ENCODE measurements around the gene BCAP29. TPM values are rescaled to one million over a fixed set of nuclear protein-coding genes. Genes with fewer than 3 reads are reported as not detected.

Gene BCAP29
- total RNA-seq, 2 donors from 2014 or later: 63.1 to 71.4 TPM

DNA sequence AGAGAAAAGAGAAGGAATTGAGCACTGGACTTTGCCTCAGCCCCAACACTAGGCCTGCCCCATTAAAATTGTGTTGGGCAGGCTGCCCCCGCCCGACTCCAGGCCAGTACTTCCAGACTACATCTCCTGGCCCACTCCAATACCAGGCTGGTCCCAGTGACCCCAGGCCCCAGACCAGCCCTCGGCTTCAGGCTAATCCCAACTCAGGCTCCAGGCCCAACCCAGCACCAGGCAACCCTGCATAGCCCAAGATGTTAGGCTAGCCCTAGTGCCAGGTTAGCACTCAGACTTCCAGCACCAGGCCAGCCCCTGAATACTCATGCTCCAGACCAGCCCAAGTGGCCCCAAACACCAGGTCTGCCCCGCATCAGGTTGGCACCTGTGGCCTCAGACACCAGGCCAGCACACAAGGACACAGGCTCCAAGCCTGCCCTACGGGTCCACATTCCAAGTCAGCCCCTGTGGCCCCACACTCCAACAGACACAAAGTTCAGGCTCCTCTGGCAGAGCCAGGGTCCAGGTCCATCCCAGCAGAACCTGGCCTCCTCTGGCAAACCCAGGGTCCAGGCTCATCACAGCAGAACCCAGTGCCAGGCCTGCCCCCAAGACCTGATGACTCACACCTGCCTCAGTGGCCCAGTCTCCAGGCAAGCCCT, 36.6 kb upstream of the BCAP29 start:
- Histone ChIP-seq H3K9ac (ENCODE audit: low read depth in 2 of 2, low read length in 2 of 2) (no peak overlapping the region), H3K4me3 (no peak overlapping the region), H3K27ac (no peak overlapping the region), H3K36me3 (peaks cover 10% of the 10 kb centered on the region), H3K9me3 (no peaks in the 10 kb centered on the region), H3K4me1 (no peaks in the 10 kb centered on the region), H3K27me3 (no peaks in the 10 kb centered on the region)
- no peak for DNase-seq
- TF ChIP-seq, protein P1, sequence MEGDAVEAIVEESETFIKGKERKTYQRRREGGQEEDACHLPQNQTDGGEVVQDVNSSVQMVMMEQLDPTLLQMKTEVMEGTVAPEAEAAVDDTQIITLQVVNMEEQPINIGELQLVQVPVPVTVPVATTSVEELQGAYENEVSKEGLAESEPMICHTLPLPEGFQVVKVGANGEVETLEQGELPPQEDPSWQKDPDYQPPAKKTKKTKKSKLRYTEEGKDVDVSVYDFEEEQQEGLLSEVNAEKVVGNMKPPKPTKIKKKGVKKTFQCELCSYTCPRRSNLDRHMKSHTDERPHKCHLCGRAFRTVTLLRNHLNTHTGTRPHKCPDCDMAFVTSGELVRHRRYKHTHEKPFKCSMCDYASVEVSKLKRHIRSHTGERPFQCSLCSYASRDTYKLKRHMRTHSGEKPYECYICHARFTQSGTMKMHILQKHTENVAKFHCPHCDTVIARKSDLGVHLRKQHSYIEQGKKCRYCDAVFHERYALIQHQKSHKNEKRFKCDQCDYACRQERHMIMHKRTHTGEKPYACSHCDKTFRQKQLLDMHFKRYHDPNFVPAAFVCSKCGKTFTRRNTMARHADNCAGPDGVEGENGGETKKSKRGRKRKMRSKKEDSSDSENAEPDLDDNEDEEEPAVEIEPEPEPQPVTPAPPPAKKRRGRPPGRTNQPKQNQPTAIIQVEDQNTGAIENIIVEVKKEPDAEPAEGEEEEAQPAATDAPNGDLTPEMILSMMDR (IDR thresholded peaks at IDR 0.05): no peak
- intact Hi-C loops (cut with DNase I): no loop called here

DNA sequence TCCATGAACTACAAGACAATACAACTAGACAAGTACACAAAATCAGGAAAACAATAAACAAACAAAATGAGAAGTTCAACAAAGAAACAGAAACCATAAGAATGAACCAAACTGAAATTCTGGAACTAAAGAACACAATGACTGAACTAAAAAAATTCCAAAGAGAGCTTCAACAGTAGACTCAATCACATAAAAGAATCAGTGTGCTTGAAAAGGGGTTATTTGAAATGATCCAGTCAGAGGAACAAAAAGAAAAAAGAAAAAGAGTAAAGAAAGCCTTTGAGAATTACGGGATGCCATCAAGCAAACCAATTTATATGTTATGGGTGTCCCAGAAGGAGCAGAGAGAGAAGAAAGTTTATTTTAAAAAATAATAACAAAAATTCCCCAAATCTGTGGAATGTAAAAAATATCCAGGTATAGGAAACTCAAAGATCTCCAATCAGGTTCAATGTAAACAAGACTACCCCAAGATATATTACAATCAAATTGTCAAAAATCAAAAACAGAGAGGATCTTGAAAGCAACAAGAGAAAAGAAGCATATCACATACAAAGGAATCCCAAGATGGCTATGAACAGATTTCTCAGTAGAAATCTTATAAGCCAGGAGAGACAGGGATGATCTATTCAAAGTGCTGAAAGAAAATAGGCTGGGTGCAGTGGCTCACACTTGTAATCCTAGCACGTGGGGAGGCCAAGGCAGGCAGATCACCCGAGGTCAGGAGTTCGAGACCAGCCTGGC, 35.0 kb upstream of the BCAP29 start:
- DNase-seq: no peak
- intact Hi-C loops (cut with DNase I): no loop called here
- peaks cover 10% of the 10 kb centered on the region for H3K36me3 ChIP-seq
- H3K27me3 ChIP-seq: no peaks in the 10 kb centered on the region
- no peaks in the 10 kb centered on the region for H3K4me1 ChIP-seq
- no peak overlapping the region for H3K4me3 ChIP-seq
- TF ChIP-seq, protein P1 (IDR thresholded peaks at IDR 0.05): no peak
- H3K9ac ChIP-seq (ENCODE audit: low read depth in 2 of 2, low read length in 2 of 2): no peak overlapping the region
- H3K9me3 ChIP-seq: no peaks in the 10 kb centered on the region
- H3K27ac ChIP-seq: no peak overlapping the region

DNA sequence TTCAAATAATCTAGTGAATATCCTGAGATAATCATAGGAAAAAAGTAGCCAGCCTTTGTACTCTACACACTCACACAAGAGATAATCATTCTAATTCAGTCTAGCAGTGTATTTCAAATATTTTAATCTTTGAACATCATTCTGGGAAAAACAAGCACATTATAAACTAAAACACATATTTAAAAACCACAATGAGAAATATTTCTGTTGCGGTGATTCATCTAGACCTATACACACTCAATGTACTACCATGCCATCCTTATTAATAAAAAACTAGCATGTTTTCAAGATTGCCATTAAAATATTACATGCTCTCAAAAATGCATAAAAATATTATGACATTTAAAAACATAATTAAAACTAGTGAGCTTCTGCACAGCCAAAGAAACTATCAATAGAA, 28.1 kb upstream of the BCAP29 start:
- no peaks in the 10 kb centered on the region for H3K27me3 ChIP-seq
- TF ChIP-seq, protein P1 (IDR thresholded peaks at IDR 0.05): no peak
- no peaks in the 10 kb centered on the region for H3K4me1 ChIP-seq
- H3K9ac ChIP-seq (ENCODE audit: low read depth in 2 of 2, low read length in 2 of 2): no peak overlapping the region
- no peak for DNase-seq
- H3K36me3 ChIP-seq: peaks cover 4% of the 10 kb centered on the region
- intact Hi-C loops (cut with DNase I): no loop called here
- no peaks in the 10 kb centered on the region for H3K9me3 ChIP-seq
- no peak overlapping the region for H3K4me3 ChIP-seq
- no peak overlapping the region for H3K27ac ChIP-seq

DNA sequence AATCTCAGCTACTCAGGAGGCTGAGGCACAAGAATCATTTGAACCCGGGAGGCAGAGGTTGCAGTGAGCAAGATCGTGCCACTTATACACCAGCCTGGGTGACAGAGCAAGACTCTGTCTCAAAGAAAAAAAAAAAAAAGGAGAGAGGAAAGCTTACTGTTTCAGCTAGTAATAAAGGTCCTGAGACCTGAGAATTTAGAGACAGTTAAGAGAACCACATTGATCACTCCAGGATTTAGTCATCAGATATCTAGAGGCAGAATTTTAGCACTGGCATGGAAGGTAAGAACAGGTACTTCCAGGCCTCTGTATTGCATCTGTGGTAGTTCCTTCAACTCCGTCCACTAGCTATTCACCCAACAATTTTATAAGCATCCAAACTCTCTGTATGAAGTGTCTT, 24.2 kb upstream of the BCAP29 start:
- Histone ChIP-seq H3K27me3 (no peaks in the 10 kb centered on the region), H3K4me3 (no peak overlapping the region), H3K9ac (ENCODE audit: low read depth in 2 of 2, low read length in 2 of 2) (no peak overlapping the region), H3K9me3 (no peaks in the 10 kb centered on the region), H3K27ac (no peak overlapping the region), H3K4me1 (no peaks in the 10 kb centered on the region), H3K36me3 (peaks cover 4% of the 10 kb centered on the region)
- TF ChIP-seq, protein P1 (IDR thresholded peaks at IDR 0.05): no peak
- intact Hi-C loops (cut with DNase I): no loop called here
- no peak for DNase-seq

DNA sequence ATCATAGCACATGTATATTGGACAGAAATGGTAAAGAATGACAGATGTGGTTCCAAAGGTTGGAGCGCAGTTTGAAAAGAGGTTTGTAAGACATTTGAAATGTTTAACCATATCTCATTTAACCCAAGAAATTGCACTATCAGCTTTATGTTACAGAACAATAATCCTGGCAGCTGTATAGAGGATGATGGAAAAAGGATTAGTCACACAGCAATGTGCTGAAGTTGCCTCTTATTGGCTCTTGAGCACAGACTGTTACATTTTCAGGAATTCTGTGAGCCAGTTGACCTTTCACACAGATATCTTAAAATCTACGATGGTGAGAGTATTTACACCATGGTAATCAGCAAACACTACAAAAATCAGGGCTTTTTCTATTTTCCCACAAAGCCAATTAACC, 20.2 kb upstream of the BCAP29 start:
- no peaks in the 10 kb centered on the region for H3K9me3 ChIP-seq
- no peak overlapping the region for H3K27ac ChIP-seq
- TF ChIP-seq, protein P1 (IDR thresholded peaks at IDR 0.05): no peak
- intact Hi-C loops (cut with DNase I): loop anchor here (10.0 kb wide), 1 partner anchor 335 kb away; the partner anchor contains the start of gene DLD
- no peaks in the 10 kb centered on the region for H3K4me1 ChIP-seq
- H3K9ac ChIP-seq (ENCODE audit: low read depth in 2 of 2, low read length in 2 of 2): no peak overlapping the region
- H3K4me3 ChIP-seq: no peak overlapping the region
- no peaks in the 10 kb centered on the region for H3K27me3 ChIP-seq
- DNase-seq: no peak
- H3K36me3 ChIP-seq: peaks cover 4% of the 10 kb centered on the region
